Loucy (cell line): Measurements from ENCODE around the gene NOCT.

Source experiments
- EZH2phosphoT487 ChIP-seq: fragments of 200-600 bp; IDR thresholded peaks from 2 replicates; pipeline ENCODE4 v1.6.1; 2018; ENCODE audit warnings: antibody characterized with exemption, mild to moderate bottlenecking, moderate library complexity, borderline replicate concordance
- TF ChIP-seq, protein P1 (sequence below): fragments of 200-600 bp; sonication (generic); conservative IDR thresholded peaks from 2 replicates; pipeline ENCODE4 v1.5.1; 2014; ENCODE audit warnings: mild to moderate bottlenecking, antibody characterized with exemption, low read length

DNA sequence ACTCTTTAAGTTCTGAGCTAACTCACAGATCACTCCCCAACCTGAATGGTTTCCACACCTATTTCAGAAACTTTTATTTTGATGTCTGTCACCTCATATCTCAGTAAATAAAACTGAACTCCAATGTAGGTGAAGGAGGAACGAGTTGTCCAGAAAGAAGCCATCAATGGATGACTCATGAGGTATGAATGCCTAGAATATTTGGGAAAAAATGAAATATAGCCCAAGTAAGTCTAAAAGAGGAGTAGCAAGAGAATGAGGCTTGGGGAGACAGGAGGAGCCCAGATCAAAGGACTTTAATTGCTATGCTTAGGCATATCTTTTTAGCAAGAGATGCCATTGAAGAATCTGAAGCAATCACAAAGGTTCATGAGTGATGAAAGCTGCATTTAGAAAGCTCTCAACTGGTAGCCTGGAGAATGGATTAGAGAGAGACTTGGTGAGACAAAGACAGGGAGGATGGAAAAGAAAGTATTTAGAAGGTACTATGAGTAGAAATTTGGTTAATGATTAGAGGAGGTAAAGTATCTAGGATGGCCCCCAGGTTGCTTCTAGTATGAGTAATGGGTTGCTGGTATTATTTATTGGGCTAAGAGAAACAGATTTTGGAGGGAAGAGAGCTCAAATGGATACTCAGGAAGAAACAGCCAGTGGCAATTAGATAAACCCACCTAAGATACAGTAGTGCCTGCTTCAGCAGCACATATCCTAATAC, 39.4 kb downstream of the NOCT start:
- TF ChIP-seq, protein P1, sequence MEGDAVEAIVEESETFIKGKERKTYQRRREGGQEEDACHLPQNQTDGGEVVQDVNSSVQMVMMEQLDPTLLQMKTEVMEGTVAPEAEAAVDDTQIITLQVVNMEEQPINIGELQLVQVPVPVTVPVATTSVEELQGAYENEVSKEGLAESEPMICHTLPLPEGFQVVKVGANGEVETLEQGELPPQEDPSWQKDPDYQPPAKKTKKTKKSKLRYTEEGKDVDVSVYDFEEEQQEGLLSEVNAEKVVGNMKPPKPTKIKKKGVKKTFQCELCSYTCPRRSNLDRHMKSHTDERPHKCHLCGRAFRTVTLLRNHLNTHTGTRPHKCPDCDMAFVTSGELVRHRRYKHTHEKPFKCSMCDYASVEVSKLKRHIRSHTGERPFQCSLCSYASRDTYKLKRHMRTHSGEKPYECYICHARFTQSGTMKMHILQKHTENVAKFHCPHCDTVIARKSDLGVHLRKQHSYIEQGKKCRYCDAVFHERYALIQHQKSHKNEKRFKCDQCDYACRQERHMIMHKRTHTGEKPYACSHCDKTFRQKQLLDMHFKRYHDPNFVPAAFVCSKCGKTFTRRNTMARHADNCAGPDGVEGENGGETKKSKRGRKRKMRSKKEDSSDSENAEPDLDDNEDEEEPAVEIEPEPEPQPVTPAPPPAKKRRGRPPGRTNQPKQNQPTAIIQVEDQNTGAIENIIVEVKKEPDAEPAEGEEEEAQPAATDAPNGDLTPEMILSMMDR, result no peak
- no peak for TF ChIP-seq EZH2phosphoT487
